ENCODE results near the gene NFIB. TPM values are rescaled to one million over a fixed set of nuclear protein-coding genes. Genes with fewer than 3 reads are reported as not detected.

Gene NFIB
- total RNA-seq, 2 experiments from 2014 or later = not detected

GRCh38 chr9:14183001-14183400 is 130.9 kb downstream of the NFIB start:
- no peak overlapping the region for H3K4me3 Mint-ChIP-seq
- POLR2A ChIA-PET = no interaction called here
- TF ChIP-seq CTCF (IDR thresholded peaks at IDR 0.05) = no peak
- CTCF ChIA-PET = no interaction called here
- H3K36me3 Mint-ChIP-seq (ENCODE audit: low read depth) = no peaks in the 10 kb centered on the region
- DNase-seq = no peak
- no peaks in the 10 kb centered on the region for H3K27me3 Mint-ChIP-seq
- ATAC-seq = no peak
- H3K9me3 Mint-ChIP-seq = no peaks in the 10 kb centered on the region
- intact Hi-C loops (cut with micrococcal nuclease) = no loop called here
- H3K4me1 Mint-ChIP-seq (ENCODE audit: low read depth) = no peaks in the 10 kb centered on the region
- H3K27ac Mint-ChIP-seq = no peak overlapping the region

- Mint-ChIP-seq H3K27me3 (no peaks in the 10 kb centered on the region), H3K4me1 (ENCODE audit: low read depth) (no peaks in the 10 kb centered on the region), H3K27ac (no peak overlapping the region), H3K36me3 (ENCODE audit: low read depth) (no peaks in the 10 kb centered on the region), H3K4me3 (no peak overlapping the region), H3K9me3 (no peaks in the 10 kb centered on the region)
- TF ChIP-seq CTCF (IDR thresholded peaks at IDR 0.05) = no peak
- CTCF ChIA-PET = no interaction called here
- intact Hi-C loops (cut with micrococcal nuclease) = no loop called here
- POLR2A ChIA-PET = no interaction called here
- DNase-seq = no peak
- no peak for ATAC-seq
Measured at GRCh38 chr9:14180960-14181537, 132.9 kb downstream of the NFIB start.

GRCh38 chr9:14180093-14180959 is 133.6 kb downstream of the NFIB start:
- no peak for TF ChIP-seq CTCF (IDR thresholded peaks at IDR 0.05)
- H3K4me1 Mint-ChIP-seq (ENCODE audit: low read depth) = no peaks in the 10 kb centered on the region
- ATAC-seq (no peak), DNase-seq (no peak)
- ChIA-PET POLR2A (no interaction called here), CTCF (no interaction called here)
- no peak overlapping the region for H3K4me3 Mint-ChIP-seq
- no peak overlapping the region for H3K27ac Mint-ChIP-seq
- H3K27me3 Mint-ChIP-seq = no peaks in the 10 kb centered on the region
- no peaks in the 10 kb centered on the region for H3K9me3 Mint-ChIP-seq
- intact Hi-C loops (cut with micrococcal nuclease) = no loop called here
- no peaks in the 10 kb centered on the region for H3K36me3 Mint-ChIP-seq (ENCODE audit: low read depth)

- H3K4me3 Mint-ChIP-seq = no peak overlapping the region
- H3K27ac Mint-ChIP-seq = no peak overlapping the region
- no peaks in the 10 kb centered on the region for H3K9me3 Mint-ChIP-seq
- no peaks in the 10 kb centered on the region for H3K36me3 Mint-ChIP-seq (ENCODE audit: low read depth)
- no peak for TF ChIP-seq CTCF (IDR thresholded peaks at IDR 0.05)
- ATAC-seq = no peak
- ChIA-PET CTCF (interaction anchor here (1.4 kb wide), 1 partner anchor 751 kb away, joined by 4 read pairs; no protein-coding TSS in a partner anchor), POLR2A (no interaction called here)
- no peak for DNase-seq
- H3K27me3 Mint-ChIP-seq = no peaks in the 10 kb centered on the region
- intact Hi-C loops (cut with micrococcal nuclease) = no loop called here
- H3K4me1 Mint-ChIP-seq (ENCODE audit: low read depth) = no peaks in the 10 kb centered on the region
Measured at GRCh38 chr9:14179449-14179848, 134.5 kb downstream of the NFIB start.

- H3K4me3 Mint-ChIP-seq = no peak overlapping the region
- DNase-seq = no peak
- ChIA-PET CTCF (no interaction called here), POLR2A (no interaction called here)
- no peak overlapping the region for H3K27ac Mint-ChIP-seq
- H3K27me3 Mint-ChIP-seq = no peaks in the 10 kb centered on the region
- intact Hi-C loops (cut with micrococcal nuclease) = no loop called here
- no peak for TF ChIP-seq CTCF (IDR thresholded peaks at IDR 0.05)
- ATAC-seq = no peak
- no peaks in the 10 kb centered on the region for H3K4me1 Mint-ChIP-seq (ENCODE audit: low read depth)
- H3K9me3 Mint-ChIP-seq = no peaks in the 10 kb centered on the region
- no peaks in the 10 kb centered on the region for H3K36me3 Mint-ChIP-seq (ENCODE audit: low read depth)
Measured at GRCh38 chr9:14175778-14176177, 138.2 kb downstream of the NFIB start.
